Endothelial cell of umbilical vein (primary cell): Measurements from ENCODE around the gene MCF2L. TPM values are rescaled to one million over a fixed set of nuclear protein-coding genes. Genes with fewer than 3 reads are reported as not detected.

Source experiments
- BruUV-seq: library from RNA; stranded (reverse); fragments of 400-500 nt; replicated peaks from 2 replicates; lab custom pipeline; 2021; lab: Mats Ljungman, UMichigan
- CTCF ChIA-PET: fragments of 300-600, 350-600 bp; sonication (Branson Sonifier 250); formaldehyde crosslinking; loops from one replicate; lab custom pipeline; 2021; ENCODE audit warnings: antibody characterized with exemption, inconsistent platforms; lab: Charles Lee
- POLR2A ChIA-PET: fragments of 300-600, 350-600 bp; sonication (Branson Sonifier 250); formaldehyde crosslinking; loops from one replicate; lab custom pipeline; 2021; ENCODE audit warnings: antibody characterized with exemption, inconsistent platforms; lab: Charles Lee
- DNase-seq: peaks from one replicate; pipeline ENCODE4 v3.0.0-alpha.2; 2011; ENCODE audit warnings: low read depth, low spot score
- FAIRE-seq: peaks from 2 replicates; lab custom pipeline; 2011; peaks lifted over from hg19 to GRCh38; lab: Jason Lieb, UNC
- H2AFZ ChIP-seq: 2 replicates; pipeline ENCODE4 v1.6.0; 2012; ENCODE audit warnings: low read depth, low read length, control low read depth, inconsistent platforms
- H3K27ac ChIP-seq: 2 replicates; pipeline ENCODE4 v1.5.1; 2011; ENCODE audit warnings: low read depth, mild to moderate bottlenecking, control low read depth, low read length, moderate library complexity; ENCODE audit not compliant: insufficient read depth
- H3K27me3 ChIP-seq, 2 experiments: 2 replicates each; pipeline versions ENCODE4 v1.6.0 to v1.6.1; 2011; ENCODE audit warnings: low read length in 2 of 2, mixed read lengths in 1 of 2; ENCODE audit not compliant: control insufficient read depth in 2 of 2, insufficient read depth in 2 of 2
- H3K36me3 ChIP-seq, 2 experiments: 2 replicates in 1 of 2; 3 replicates in 1 of 2; pipeline ENCODE4 v1.5.1; 2011; ENCODE audit warnings: low read length in 2 of 2, mild to moderate bottlenecking in 1 of 2, moderate library complexity in 1 of 2; ENCODE audit not compliant: control insufficient read depth in 2 of 2, insufficient read depth in 2 of 2; ENCODE audit errors: extremely low read depth in 1 of 2
- H3K4me1 ChIP-seq: 3 replicates; pipeline ENCODE4 v1.5.1; 2011; ENCODE audit warnings: mild to moderate bottlenecking, low read length; ENCODE audit not compliant: control insufficient read depth, insufficient read depth; ENCODE audit errors: extremely low read depth
- H3K4me2 ChIP-seq: 2 replicates; pipeline ENCODE4 v1.6.1; 2011; ENCODE audit warnings: low read length, control low read depth, mixed read lengths; ENCODE audit not compliant: insufficient read depth
- H3K4me3 ChIP-seq, 3 experiments: fragments of 200-600 bp in 1 of 3; sonication (generic), shearing (Covaris generic) in 1 of 3; replicated peaks in 1 of 3; 2 replicates each; pipeline ENCODE4 v1.5.1; 2011 to 2016; ENCODE audit warnings: control low read depth in 3 of 3, low read length in 3 of 3, mild to moderate bottlenecking in 2 of 3, inconsistent platforms in 1 of 3, low read depth in 1 of 3, moderate library complexity in 1 of 3; ENCODE audit not compliant: insufficient read depth in 1 of 3
- H3K79me2 ChIP-seq: 2 replicates; pipeline ENCODE4 v1.6.0; 2012; ENCODE audit warnings: low read length, inconsistent platforms; ENCODE audit not compliant: control insufficient read depth, insufficient read depth
- H3K9ac ChIP-seq: replicated peaks from 2 replicates; pipeline ENCODE3; 2011; ENCODE audit warnings: low read length, control low read depth; ENCODE audit not compliant: insufficient read depth; ENCODE audit errors: extremely low read depth
- H3K9me1 ChIP-seq: replicated peaks from 3 replicates; pipeline ENCODE4 v1.6.0; 2011; ENCODE audit warnings: mild to moderate bottlenecking, low read length; ENCODE audit not compliant: control insufficient read depth, insufficient read depth; ENCODE audit errors: extremely low read depth
- H3K9me3 ChIP-seq: replicated peaks from 2 replicates; pipeline ENCODE4 v1.5.1; 2012; ENCODE audit warnings: low read length, inconsistent platforms; ENCODE audit not compliant: control insufficient read depth, insufficient read depth
- H4K20me1 ChIP-seq: replicated peaks from 2 replicates; pipeline ENCODE3; 2011; ENCODE audit warnings: mild to moderate bottlenecking, low read length; ENCODE audit not compliant: control insufficient read depth, insufficient read depth; ENCODE audit errors: extremely low read depth
- EZH2 ChIP-seq: IDR thresholded peaks from 2 replicates; pipeline ENCODE4 v1.6.1; 2012; ENCODE audit warnings: borderline replicate concordance, low read depth, mild to moderate bottlenecking, moderate library complexity, low read length, inconsistent platforms; ENCODE audit not compliant: severe bottlenecking
- FOS ChIP-seq: IDR thresholded peaks from 2 replicates; pipeline ENCODE4 v1.6.1; 2011; ENCODE audit warnings: mild to moderate bottlenecking, low read length, moderate library complexity, borderline replicate concordance; ENCODE audit not compliant: insufficient read depth
- GATA2 ChIP-seq: IDR thresholded peaks from 2 replicates; pipeline ENCODE4 v1.7.0; 2011; ENCODE audit warnings: low read depth, mild to moderate bottlenecking, moderate library complexity, mixed read lengths, low read length; ENCODE audit not compliant: insufficient read length, insufficient read depth
- JUN ChIP-seq: IDR thresholded peaks from 2 replicates; pipeline ENCODE4 v1.6.1; 2011; ENCODE audit warnings: borderline replicate concordance, low read depth; ENCODE audit not compliant: insufficient read length, insufficient read depth
- MYC ChIP-seq: IDR thresholded peaks from one replicate; pipeline ENCODE4 v1.6.1; 2011; ENCODE audit warnings: mild to moderate bottlenecking, low read depth, low read length
- POLR2A ChIP-seq: IDR thresholded peaks from 2 replicates; pipeline ENCODE4 v1.6.1; 2012; ENCODE audit warnings: low read depth, mild to moderate bottlenecking, control low read depth, low read length
- POLR2AphosphoS5 ChIP-seq: IDR thresholded peaks from 2 replicates; pipeline ENCODE4 v1.6.1; 2012; ENCODE audit warnings: low read depth, mild to moderate bottlenecking, control low read depth, low read length, moderate library complexity; ENCODE audit not compliant: insufficient read depth
- dilution Hi-C: fragments of 300-500 bp; cut with MboI; formaldehyde crosslinking; loops from one replicate; pipeline ENCODE4 v1.15.0; 2019; ENCODE audit warnings: low sequenced_read_pairs; ENCODE audit not compliant: extremely low pct_ligation_motif_present
- intact Hi-C: fragments of 100-400 bp; cut with micrococcal nuclease; formaldehyde crosslinking; loops from one replicate; pipeline ENCODE4 v1.10.0; 2022
- polyA plus RNA-seq, 4 experiments: library from polyadenylated mRNA; depleted of rRNA in 3 of 4; stranded (reverse) in 3 of 4; unstranded in 1 of 4; fragments of >200 nt; gene quantifications; 2 replicates each; pipeline versions ENCODE4 v1.2.1 to v1.2.3, GENCODE V29; 2011 to 2012; ENCODE audit warnings: missing spikeins in 1 of 4
- total RNA-seq: library from RNA; stranded (reverse); gene quantifications from 2 replicates; pipeline ENCODE4 v1.2.3, GENCODE V29; 2021
- TF ChIP-seq, protein P1 (sequence below): IDR thresholded peaks from 2 replicates; pipeline ENCODE4 v1.6.1; 2011; ENCODE audit not compliant: insufficient read depth, insufficient read length
- TF ChIP-seq, protein P2 (sequence below), 2 donors: IDR thresholded peaks; 1 replicate in 1 of 2; 2 replicates in 1 of 2; pipeline ENCODE4 v1.5.1; 2011; ENCODE audit warnings: low read length in 2 of 2, mild to moderate bottlenecking in 2 of 2, moderate library complexity in 2 of 2, control low read depth in 1 of 2, inconsistent platforms in 1 of 2, low read depth in 1 of 2; ENCODE audit not compliant: insufficient read depth in 1 of 2; ENCODE audit errors: extremely low read depth in 1 of 2

Gene MCF2L
- total and polyA plus RNA-seq, 2 donors (not counting 3 experiments of a cell fraction or from before 2014, with no cell fraction given): 0.33 to 0.58 TPM

DNA sequence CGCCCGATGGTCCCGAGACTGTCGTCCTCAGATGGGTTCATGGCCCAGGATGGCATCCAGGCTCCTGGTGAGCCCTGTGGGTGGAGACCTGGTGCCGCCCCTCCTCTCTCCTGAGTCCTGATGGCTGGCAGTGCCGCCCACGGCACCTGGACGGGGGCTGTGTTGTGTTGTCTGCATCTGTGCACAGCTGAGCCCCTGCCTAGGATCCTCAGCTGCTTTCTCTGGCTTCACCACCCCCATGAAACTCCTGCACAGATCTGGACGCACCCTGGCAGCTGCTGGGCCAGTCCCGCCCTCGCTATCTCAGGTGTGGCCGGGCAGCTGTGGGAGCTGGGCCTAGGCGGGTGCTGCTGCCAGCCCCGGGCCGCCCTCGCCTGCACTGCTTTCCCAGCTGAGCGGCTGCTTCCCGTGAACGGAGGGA lies 27.7 kb downstream of the MCF2L start:
- Histone ChIP-seq H3K79me2 (no peaks in the 10 kb centered on the region), H3K9me3 (no peaks in the 10 kb centered on the region), H3K9me1 (no peaks in the 10 kb centered on the region), H3K9ac (no peak overlapping the region), H3K27me3 (no peaks in the 10 kb centered on the region), H2AFZ (no peak overlapping the region), H3K4me2 (no peak overlapping the region), H3K36me3 (no peaks in the 10 kb centered on the region), H3K4me3 (no peak overlapping the region), H4K20me1 (no peaks in the 10 kb centered on the region), H3K27ac (no peak overlapping the region), H3K4me1 (no peaks in the 10 kb centered on the region)
- TF ChIP-seq EZH2: no peak
- no peak for TF ChIP-seq POLR2AphosphoS5
- TF ChIP-seq JUN: no peak
- no peak for TF ChIP-seq POLR2A
- TF ChIP-seq MYC: no peak
- TF ChIP-seq, protein P1, sequence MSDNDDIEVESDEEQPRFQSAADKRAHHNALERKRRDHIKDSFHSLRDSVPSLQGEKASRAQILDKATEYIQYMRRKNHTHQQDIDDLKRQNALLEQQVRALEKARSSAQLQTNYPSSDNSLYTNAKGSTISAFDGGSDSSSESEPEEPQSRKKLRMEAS: no peak
- no peak for TF ChIP-seq FOS
- no peak for TF ChIP-seq GATA2
- TF ChIP-seq, protein P2, sequence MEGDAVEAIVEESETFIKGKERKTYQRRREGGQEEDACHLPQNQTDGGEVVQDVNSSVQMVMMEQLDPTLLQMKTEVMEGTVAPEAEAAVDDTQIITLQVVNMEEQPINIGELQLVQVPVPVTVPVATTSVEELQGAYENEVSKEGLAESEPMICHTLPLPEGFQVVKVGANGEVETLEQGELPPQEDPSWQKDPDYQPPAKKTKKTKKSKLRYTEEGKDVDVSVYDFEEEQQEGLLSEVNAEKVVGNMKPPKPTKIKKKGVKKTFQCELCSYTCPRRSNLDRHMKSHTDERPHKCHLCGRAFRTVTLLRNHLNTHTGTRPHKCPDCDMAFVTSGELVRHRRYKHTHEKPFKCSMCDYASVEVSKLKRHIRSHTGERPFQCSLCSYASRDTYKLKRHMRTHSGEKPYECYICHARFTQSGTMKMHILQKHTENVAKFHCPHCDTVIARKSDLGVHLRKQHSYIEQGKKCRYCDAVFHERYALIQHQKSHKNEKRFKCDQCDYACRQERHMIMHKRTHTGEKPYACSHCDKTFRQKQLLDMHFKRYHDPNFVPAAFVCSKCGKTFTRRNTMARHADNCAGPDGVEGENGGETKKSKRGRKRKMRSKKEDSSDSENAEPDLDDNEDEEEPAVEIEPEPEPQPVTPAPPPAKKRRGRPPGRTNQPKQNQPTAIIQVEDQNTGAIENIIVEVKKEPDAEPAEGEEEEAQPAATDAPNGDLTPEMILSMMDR (IDR thresholded peaks at IDR 0.05; ENCODE audit: extremely low read depth in 1 of 2, insufficient read depth in 1 of 2, low read depth in 1 of 2, low read length in 2 of 2): no peak
- intact Hi-C loops: no loop called here
- ChIA-PET CTCF (no interaction called here), POLR2A (no interaction called here)
- FAIRE-seq (no peak), DNase-seq (no peak)
- dilution Hi-C loops: no loop called here
- BruUV-seq: no TSS peak
